ENCODE measurements around the gene ZNF32.
"Not testable (repeated sequence)": the region's sequence is repeated elsewhere in the genome, so short reads cannot be mapped to it uniquely, and the experiment has no call there.

ZNF32 gene

GRCh38 chr10:43671659-43672531 lies 23.2 kb upstream of the ZNF32 start:
- TF ChIP-seq GATA1 (IDR thresholded peaks at IDR 0.05; ENCODE audit: low read depth, low read length) (no peak), POLR2A (IDR thresholded peaks at IDR 0.05; ENCODE audit: low read length) (no peak)
- peak; percentile 55 to 80 for DNase-seq

- no peak for TF ChIP-seq GATA1 (IDR thresholded peaks at IDR 0.05; ENCODE audit: low read depth, low read length)
- TF ChIP-seq POLR2A (IDR thresholded peaks at IDR 0.05; ENCODE audit: low read length), result no peak
- DNase-seq, result no peak
Measured at GRCh38 chr10:43669386-43669785, 20.7 kb upstream of the ZNF32 start.

- no peak for TF ChIP-seq GATA1 (IDR thresholded peaks at IDR 0.05; ENCODE audit: low read depth, low read length)
- TF ChIP-seq POLR2A (IDR thresholded peaks at IDR 0.05; ENCODE audit: low read length), result no peak
- DNase-seq, result no peak
Measured at GRCh38 chr10:43667761-43668386, 19.2 kb upstream of the ZNF32 start.

- TF ChIP-seq GATA1 (IDR thresholded peaks at IDR 0.05; ENCODE audit: low read depth, low read length) (no peak), POLR2A (IDR thresholded peaks at IDR 0.05; ENCODE audit: low read length) (no peak)
- no peak for DNase-seq
Measured at GRCh38 chr10:43667317-43667731, 18.6 kb upstream of the ZNF32 start.

- no peak for TF ChIP-seq POLR2A (IDR thresholded peaks at IDR 0.05; ENCODE audit: low read length)
- no peak for DNase-seq
Measured at GRCh38 chr10:43666552-43666951, 17.9 kb upstream of the ZNF32 start.

GRCh38 chr10:43665054-43665453 lies 16.4 kb upstream of the ZNF32 start:
- DNase-seq, result no peak
- no peak for TF ChIP-seq GATA1 (IDR thresholded peaks at IDR 0.05; ENCODE audit: low read depth, low read length)
- TF ChIP-seq POLR2A (IDR thresholded peaks at IDR 0.05; ENCODE audit: low read length), result no peak

GRCh38 chr10:43658227-43658626 lies 9.5 kb upstream of the ZNF32 start:
- DNase-seq, result no peak
- no peak for TF ChIP-seq POLR2A (IDR thresholded peaks at IDR 0.05; ENCODE audit: low read length)
- no peak for TF ChIP-seq GATA1 (IDR thresholded peaks at IDR 0.05; ENCODE audit: low read depth, low read length)

GRCh38 chr10:43655311-43655710 lies 6.6 kb upstream of the ZNF32 start:
- TF ChIP-seq GATA1 (IDR thresholded peaks at IDR 0.05; ENCODE audit: low read depth, low read length), result no peak
- no peak for TF ChIP-seq POLR2A (IDR thresholded peaks at IDR 0.05; ENCODE audit: low read length)
- DNase-seq, result no peak

- TF ChIP-seq POLR2A (IDR thresholded peaks at IDR 0.05; ENCODE audit: low read length) (no peak), GATA1 (IDR thresholded peaks at IDR 0.05; ENCODE audit: low read depth, low read length) (no peak)
- DNase-seq, result no peak
Measured at GRCh38 chr10:43653746-43654145, 5.1 kb upstream of the ZNF32 start.

GRCh38 chr10:43649185-43649523 lies 473 bp upstream of the ZNF32 start:
- no peak for TF ChIP-seq GATA1 (IDR thresholded peaks at IDR 0.05; ENCODE audit: low read depth, low read length)
- no peak for TF ChIP-seq POLR2A (IDR thresholded peaks at IDR 0.05; ENCODE audit: low read length)
- DNase-seq, result no peak

GRCh38 chr10:43648095-43648397 lies 635 bp downstream of the ZNF32 start:
- TF ChIP-seq POLR2A (IDR thresholded peaks at IDR 0.05; ENCODE audit: low read length), result no peak
- no peak for TF ChIP-seq GATA1 (IDR thresholded peaks at IDR 0.05; ENCODE audit: low read depth, low read length)
- DNase-seq, result no peak

GRCh38 chr10:43647576-43647975 lies 1.1 kb downstream of the ZNF32 start:
- no peak for DNase-seq
- TF ChIP-seq POLR2A (IDR thresholded peaks at IDR 0.05; ENCODE audit: low read length) (no peak), GATA1 (IDR thresholded peaks at IDR 0.05; ENCODE audit: low read depth, low read length) (no peak)

- DNase-seq, result no peak
- no peak for TF ChIP-seq POLR2A (IDR thresholded peaks at IDR 0.05; ENCODE audit: low read length)
- no peak for TF ChIP-seq GATA1 (IDR thresholded peaks at IDR 0.05; ENCODE audit: low read depth, low read length)
Measured at GRCh38 chr10:43645866-43646265, 2.8 kb downstream of the ZNF32 start.

GRCh38 chr10:43644252-43644651 lies 4.4 kb downstream of the ZNF32 start:
- DNase-seq, result peak in 1 of 2 experiments; percentile 20
- TF ChIP-seq GATA1 (IDR thresholded peaks at IDR 0.05; ENCODE audit: low read depth, low read length) (no peak), POLR2A (IDR thresholded peaks at IDR 0.05; ENCODE audit: low read length) (no peak)

GRCh38 chr10:43640603-43641002 lies 8.1 kb downstream of the ZNF32 start:
- DNase-seq, result no peak
- TF ChIP-seq POLR2A (IDR thresholded peaks at IDR 0.05; ENCODE audit: low read length) (no peak), GATA1 (IDR thresholded peaks at IDR 0.05; ENCODE audit: low read depth, low read length) (no peak)

GRCh38 chr10:43635816-43636215 lies 12.9 kb downstream of the ZNF32 start:
- not testable (repeated sequence) for DNase-seq
